UCSD-AML1 (cell line): ENCODE results near the gene UQCRFS1.
A peak's percentile ranks its signal among the peaks of the same experiment; 100 is the strongest.
"Not testable (repeated sequence)": the region's sequence is repeated elsewhere in the genome, so short reads cannot be mapped to it uniquely, and the experiment has no call there.

Experiments
- DNase-seq: peaks from one replicate; lab custom pipeline; 2025; ENCODE audit not compliant: unreplicated experiment; lab: John Stamatoyannopoulos, UW

The UQCRFS1 gene

DNA sequence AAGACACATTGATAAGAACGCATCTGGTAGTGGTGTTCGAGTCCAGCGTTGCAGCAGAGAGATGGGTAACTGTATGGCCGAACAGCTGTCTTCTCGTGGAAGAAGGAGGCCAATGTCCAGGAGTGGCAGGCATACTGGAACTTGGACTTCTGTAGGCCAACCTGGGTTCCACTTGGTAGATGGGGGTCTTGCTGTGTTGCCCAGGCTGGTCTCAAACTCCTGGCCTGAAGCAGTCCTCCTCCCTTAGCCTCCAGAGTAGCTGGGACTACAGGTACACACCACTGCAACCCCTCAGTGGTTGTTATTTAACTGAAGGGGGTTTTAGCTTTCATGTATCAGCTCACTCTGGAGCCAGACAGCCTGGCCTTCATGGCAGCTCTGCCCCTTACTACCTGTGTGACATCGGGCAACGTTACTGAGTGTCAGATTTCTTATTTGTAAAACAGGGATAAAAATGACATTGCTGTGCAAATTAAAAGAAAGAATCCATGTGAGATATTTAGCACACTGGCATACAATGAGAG is 2.4 kb upstream of the UQCRFS1 start:
- DNase-seq = no peak

DNA sequence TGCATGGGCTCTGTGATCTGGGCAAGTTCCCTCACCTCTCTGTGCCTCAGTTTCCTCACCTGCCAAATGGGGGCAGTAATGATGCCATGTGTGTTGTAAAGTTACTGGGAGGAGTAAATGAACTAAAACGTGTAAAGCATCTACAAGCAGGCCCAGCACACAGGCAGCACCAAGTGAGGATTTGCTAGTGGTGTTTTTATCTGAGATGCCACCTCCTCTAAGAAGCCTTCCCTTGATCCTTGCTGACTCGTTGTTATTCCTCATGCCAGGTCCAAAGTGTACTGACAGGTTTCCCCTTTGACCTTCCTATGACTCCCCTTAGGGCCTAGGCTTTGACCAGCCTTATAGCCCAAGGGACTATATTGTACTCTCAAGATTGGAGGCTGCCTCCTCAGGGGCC is 1.5 kb upstream of the UQCRFS1 start:
- no peak for DNase-seq

DNA sequence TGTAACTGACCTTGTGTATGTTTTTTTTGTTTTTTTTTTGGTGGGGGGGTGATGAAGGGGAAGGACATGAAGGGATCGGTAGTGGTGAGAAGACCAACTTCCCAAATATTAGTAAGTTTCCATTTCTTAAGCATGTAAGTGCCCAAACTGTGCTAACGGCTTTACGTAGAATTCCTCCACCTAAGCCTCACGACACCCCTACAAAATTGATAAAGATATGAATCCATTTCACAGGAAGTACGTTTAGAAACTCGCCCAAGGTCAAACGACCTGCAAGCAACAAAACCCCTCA is 649 bp downstream of the UQCRFS1 start:
- DNase-seq = no peak

- no peak for DNase-seq
Observed at GRCh38 chr19:29211562-29212355, 1.2 kb downstream of the UQCRFS1 start.

DNA sequence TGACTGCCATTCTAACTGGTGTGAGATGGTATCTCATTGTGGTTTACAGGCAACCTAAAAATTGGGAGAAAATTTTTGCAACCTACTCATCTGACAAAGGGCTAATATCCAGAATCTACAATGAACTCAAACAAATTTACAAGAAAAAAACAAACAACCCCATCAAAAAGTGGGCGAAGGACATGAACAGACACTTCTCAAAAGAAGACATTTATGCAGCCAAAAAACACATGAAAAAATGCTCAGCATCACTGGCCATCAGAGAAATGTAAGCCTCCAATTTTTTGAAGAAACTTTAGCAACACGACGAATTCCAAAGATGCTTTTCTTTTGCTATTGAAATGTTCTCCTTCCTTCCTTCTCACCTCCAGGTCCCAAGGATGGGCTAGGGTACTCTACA is 1.9 kb downstream of the UQCRFS1 start:
- DNase-seq = not testable (repeated sequence)

- not testable (repeated sequence) for DNase-seq
Observed at GRCh38 chr19:29210502-29210901, 2.4 kb downstream of the UQCRFS1 start.

DNA sequence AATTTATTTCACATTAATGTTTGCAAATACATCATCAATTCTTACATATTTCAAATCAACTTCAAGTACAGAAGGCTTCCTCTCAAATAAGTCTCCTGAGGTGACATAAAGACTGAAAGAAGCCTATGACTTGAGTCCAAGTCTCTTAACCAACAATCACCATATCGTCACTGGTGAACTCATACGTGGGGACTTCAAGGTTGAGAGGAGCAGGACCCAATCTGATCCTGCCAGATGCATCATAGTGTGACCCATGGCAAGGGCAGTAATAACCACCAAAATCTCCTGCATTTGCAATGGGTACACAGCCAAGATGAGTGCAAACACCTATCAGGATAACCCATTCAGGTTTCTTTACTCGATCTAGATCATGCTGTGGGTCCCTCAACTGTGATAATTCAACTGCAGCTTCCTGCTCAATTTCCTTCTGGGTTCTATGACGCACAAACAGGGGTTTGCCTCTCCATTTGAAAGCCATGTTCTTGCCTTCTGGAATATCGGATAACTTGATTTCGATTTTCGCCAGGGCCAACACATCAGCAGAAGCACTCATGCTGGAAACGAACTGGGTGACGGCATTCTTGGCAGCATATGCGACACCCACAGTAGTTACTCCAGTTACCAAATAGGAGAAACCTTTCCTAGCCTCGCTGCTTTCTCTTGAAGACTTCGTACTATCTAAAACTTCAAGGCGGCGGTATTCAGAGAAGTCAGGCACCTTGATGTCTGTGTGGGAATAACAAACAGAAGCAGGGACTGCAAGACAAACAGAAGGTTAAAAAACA is 5.4 kb downstream of the UQCRFS1 start:
- DNase-seq = not testable (repeated sequence)

DNA sequence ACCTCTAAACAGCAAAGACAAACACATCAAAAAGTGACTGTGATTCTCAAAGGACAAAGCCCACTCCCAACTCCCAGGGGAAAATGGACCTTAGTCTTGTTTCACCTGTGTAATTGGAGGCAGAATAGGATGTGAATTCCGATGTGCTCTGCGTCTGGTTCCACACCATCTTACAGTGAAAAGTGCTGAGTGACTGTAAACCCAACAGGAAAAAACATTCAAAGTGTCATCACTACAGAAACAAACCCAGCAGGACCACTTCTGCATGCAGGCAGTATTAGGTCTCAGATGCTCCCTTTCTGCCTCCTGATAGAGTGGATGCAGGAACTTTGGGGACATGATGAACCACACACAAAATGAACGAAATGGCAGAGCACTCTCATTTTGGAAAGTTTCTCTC is 6.5 kb downstream of the UQCRFS1 start:
- DNase-seq = no peak

- no peak for DNase-seq
Observed at GRCh38 chr19:29202281-29202680, 10.7 kb downstream of the UQCRFS1 start.

- DNase-seq = no peak
Observed at GRCh38 chr19:29201855-29202254, 11.1 kb downstream of the UQCRFS1 start.

- DNase-seq = no peak
Observed at GRCh38 chr19:29194658-29195057, 18.3 kb downstream of the UQCRFS1 start.

DNA sequence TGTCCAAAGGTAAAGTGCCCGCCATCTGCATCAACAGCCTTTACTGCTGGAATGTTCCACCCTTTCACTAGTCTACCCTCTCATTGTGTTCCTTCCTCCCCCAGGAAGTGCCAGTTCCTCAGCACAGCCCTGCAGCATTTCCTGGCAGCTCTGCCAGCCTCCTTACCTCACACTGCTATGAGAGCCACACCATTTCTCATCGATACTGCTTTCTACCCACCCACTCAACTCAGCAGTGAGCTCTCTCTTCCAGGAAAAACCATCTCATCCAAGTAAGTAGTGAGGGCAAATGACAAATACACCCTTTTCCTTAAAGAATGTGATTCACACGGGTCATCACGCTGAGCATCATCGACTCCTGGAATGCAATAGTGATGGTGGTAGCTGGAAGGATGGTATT is 19.8 kb downstream of the UQCRFS1 start:
- DNase-seq = peak; percentile 45

DNA sequence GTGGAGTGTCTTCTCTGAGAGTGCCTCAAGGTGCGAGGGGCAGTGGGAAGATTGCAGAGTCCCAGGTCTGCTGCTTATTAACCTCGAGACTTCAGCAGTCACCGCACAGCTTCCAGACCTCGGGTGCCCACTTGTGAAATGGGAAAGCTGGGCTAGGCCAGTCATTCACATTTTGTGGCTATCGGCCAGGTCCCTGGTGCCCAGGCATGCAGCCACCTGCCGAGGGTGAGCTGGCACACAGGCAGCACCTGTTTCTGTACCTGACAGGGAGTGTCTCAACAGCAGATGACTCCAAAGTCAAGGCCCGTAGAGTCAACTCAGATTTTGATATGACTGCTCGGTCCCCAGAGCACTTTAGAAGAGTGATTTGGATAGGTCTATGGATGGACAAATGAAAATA is 21.9 kb downstream of the UQCRFS1 start:
- no peak for DNase-seq

- DNase-seq = no peak
Observed at GRCh38 chr19:29189033-29189360, 24.0 kb downstream of the UQCRFS1 start.

GRCh38 chr19:29188289-29189032 is 24.5 kb downstream of the UQCRFS1 start:
- no peak for DNase-seq

GRCh38 chr19:29187676-29188075 is 25.3 kb downstream of the UQCRFS1 start:
- no peak for DNase-seq

DNA sequence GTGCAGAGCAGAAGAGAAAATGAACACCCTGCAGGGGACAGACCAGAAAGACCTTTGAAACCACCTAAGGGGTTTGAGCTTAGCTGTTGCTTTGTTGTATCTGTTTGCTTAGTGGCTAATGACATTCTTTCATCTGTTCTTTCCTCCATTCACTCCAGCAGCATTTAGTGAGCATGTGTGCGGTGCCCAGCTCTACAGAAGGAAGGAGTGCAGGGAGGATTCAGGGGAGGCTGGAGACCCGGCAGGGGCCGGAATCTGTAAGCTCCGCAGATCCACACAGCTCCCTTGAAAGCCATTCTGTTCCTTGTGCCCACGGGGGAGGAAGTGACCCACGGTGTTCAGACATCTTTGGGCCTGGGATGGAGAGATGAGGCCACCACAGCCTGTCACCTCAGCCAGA is 27.5 kb downstream of the UQCRFS1 start:
- no peak for DNase-seq

DNA sequence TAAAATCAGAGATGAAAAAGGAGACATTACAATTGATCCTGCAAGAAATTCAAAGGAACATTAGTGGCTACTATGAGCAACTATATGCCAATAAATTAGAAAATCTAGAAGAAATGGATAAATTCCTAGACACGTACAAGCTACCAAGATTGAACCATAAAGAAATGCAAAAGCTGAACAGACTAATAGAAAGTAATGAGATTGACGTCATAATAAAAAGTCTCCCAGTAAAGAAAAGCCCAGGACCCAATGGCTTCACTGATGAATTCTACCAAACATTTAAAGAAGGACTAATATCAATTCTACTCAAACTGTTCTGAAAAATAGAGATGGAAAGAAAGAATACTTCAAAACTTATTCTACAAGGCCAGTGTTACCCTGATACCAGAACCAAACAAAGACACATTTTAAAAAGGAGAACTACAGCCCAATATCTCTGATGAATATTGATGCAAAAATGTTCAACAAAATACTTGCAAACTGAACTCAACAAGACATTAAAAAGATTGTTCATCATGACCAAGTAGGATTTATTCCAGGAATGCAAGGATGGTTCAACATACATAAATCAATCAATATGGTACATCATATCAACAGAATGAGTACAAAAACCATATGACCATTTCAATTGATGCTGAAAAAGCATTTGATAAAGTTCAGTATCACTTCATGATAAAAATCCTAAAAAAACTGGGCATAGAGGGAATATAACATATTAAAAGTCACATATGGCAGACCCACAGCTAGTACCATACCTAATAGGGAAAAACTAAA is 35.8 kb downstream of the UQCRFS1 start:
- DNase-seq = no peak

GRCh38 chr19:29173896-29174295 is 39.1 kb downstream of the UQCRFS1 start:
- DNase-seq = no peak

DNA sequence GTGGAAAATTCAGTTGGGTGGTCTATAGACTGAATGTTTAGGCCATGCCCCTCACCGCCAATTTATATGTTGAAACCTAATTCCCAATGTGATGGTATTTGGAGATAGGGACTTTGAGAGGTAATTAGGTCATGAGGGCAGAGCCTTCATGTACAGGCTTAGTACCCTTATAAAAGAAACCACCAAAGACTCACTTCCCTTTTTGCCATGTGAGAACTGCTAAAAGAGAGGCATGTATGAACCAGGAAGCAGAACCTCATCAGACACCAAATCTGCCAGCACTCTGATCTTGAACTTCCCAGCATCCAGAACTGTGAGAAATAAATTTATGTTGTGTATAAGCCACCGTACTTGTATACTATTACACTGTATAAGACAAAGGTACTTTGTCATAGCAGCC is 40.6 kb downstream of the UQCRFS1 start:
- no peak for DNase-seq

DNA sequence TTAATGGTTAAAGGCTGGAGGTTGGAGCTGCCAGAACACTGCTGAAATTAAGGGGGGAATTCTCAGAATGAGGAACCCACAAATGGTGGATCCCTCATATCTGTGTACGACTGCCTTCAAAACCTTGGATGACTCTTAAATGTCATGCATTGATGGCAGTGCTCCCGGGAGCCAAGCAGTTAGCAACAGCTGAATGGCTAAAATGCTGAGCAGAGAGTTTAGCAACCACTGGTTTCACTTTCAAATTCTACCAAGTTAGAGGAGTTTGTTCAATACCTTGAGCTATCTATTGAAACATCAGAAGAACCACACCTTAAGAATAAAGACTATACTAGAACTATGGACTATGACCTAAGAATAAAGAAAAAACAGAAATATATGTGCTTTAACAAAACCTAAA is 41.4 kb downstream of the UQCRFS1 start:
- DNase-seq = no peak
